ENCODE measurements around the gene GK. TPM values are rescaled to one million over a fixed set of nuclear protein-coding genes. Genes with fewer than 3 reads are reported as not detected.

GK gene
- total and polyA plus RNA-seq, 9 of the 15 experiments (the other 6 are each of a cell fraction or from before 2014, with no cell fraction given), result 8.0 to 15.7 (median 12.4) TPM

DNA sequence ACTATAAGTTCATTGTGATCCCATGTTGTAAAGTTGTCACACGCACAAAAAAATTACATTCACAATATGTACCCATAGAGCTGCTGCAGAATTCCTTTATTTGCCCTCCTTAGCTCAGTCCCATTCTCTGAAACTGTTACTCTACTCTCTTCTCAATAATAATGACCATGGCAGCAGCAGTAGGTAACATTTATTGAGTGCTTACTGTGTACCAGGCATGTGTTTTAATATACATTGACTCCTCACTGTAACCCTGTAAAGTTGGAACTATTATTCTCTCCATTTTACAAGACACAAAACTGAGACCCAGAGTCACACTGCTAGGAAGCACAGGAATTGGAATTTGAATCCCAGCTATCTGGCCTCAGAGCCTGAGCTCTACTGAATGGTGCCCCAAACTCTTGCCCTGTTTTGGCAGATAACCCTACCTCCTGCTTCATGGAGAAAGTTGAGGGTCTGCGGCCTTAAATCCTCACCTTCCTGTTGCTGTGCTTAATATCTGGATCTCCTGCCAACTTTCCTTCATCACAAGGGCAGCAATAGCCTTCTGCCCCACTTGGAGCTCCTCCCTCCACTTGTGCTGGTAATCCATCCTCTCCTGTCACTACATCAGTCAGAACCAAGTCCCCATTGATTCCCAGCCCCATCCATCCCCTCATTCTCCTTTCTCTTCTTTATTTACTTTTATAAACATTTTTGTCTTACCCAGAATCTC, 20.8 kb downstream of the GK start:
- no peaks in the 10 kb centered on the region for H4K20me1 ChIP-seq (replicated peaks; ENCODE audit: control insufficient read depth, insufficient read depth, low read length)
- H3K27me3 ChIP-seq (ENCODE audit: control insufficient read depth in 2 of 2, insufficient read depth in 2 of 2, low read length in 2 of 2), result no peaks in the 10 kb centered on the region
- H3K9me3 ChIP-seq (replicated peaks; ENCODE audit: control insufficient read depth, insufficient read depth, low read depth, low read length), result no peaks in the 10 kb centered on the region
- in situ Hi-C loops (cut with MboI), result no loop called here
- 64% methylated on average over 2 of the region's 2 CpGs for WGBS (ENCODE audit: insufficient coverage, low coverage, missing lambda C conversion rate)
- intact Hi-C loops (cut with micrococcal nuclease), result no loop called here
- no peaks in the 10 kb centered on the region; the same call in 2 of the 3 replicates for H3K36me3 ChIP-seq (ENCODE audit: control insufficient read depth, insufficient read depth, low read length)
- CTCF ChIA-PET (ENCODE audit: low intra/inter-chr PET ratio), result no interaction called here
- ATAC-seq (no peak), DNase-seq (ENCODE audit: extremely low read depth in 1 of 4, low spot score in 3 of 4) (no peak), FAIRE-seq (no peak)
- POLR2A ChIA-PET, result no interaction called here
- no TSS peak for BruUV-seq (replicated peaks)
- no peak overlapping the region for H3K9ac ChIP-seq (ENCODE audit: insufficient read depth in 1 of 2, low read depth in 2 of 2, low read length in 2 of 2)
- no peaks in the 10 kb centered on the region for H3K9me1 ChIP-seq (ENCODE audit: control insufficient read depth, insufficient read depth, low read length)
- H3K4me2 ChIP-seq (ENCODE audit: insufficient read depth, low read length), result no peak overlapping the region
- H3K4me1 ChIP-seq (replicated peaks in 1 of 2; ENCODE audit: control insufficient read depth in 2 of 2, insufficient read depth in 2 of 2, low read length in 2 of 2), result no peaks in the 10 kb centered on the region
- no peak overlapping the region for H3K27ac ChIP-seq (ENCODE audit: extremely low read depth, low read depth, low read length)
- no peak overlapping the region for H2AFZ ChIP-seq (ENCODE audit: low read depth, low read length)
- no peaks in the 10 kb centered on the region for H3K79me2 ChIP-seq (ENCODE audit: control insufficient read depth, insufficient read depth, low read length)
- H3K4me3 ChIP-seq, result no peak overlapping the region
- TF ChIP-seq FOXM1 (IDR thresholded peaks at IDR 0.05; ENCODE audit: low read depth) (no peak), FOXM1 (CRISPR knock-in tag; IDR thresholded peaks at IDR 0.05; ENCODE audit: low read depth) (no peak), SP2 (IDR thresholded peaks at IDR 0.05; ENCODE audit: extremely low read depth, low read depth, low read length, poor library complexity, severe bottlenecking) (no peak), HDGF (IDR thresholded peaks at IDR 0.05) (no peak), RBM17 (IDR thresholded peaks at IDR 0.05; ENCODE audit: borderline replicate concordance, low read depth, low read length) (no peak), ZNF592 (IDR thresholded peaks at IDR 0.05) (no peak), ZNF316 (IDR thresholded peaks at IDR 0.05) (no peak), PHTF2 (CRISPR knock-in tag; IDR thresholded peaks at IDR 0.05) (no peak), CREB3 (tag; conservative IDR thresholded peaks at IDR 0.05; ENCODE audit: low read depth) (no peak), TFAP4 (CRISPR knock-in tag; IDR thresholded peaks at IDR 0.05; ENCODE audit: borderline replicate concordance) (no peak)
- TF ChIP-seq, protein P1, sequence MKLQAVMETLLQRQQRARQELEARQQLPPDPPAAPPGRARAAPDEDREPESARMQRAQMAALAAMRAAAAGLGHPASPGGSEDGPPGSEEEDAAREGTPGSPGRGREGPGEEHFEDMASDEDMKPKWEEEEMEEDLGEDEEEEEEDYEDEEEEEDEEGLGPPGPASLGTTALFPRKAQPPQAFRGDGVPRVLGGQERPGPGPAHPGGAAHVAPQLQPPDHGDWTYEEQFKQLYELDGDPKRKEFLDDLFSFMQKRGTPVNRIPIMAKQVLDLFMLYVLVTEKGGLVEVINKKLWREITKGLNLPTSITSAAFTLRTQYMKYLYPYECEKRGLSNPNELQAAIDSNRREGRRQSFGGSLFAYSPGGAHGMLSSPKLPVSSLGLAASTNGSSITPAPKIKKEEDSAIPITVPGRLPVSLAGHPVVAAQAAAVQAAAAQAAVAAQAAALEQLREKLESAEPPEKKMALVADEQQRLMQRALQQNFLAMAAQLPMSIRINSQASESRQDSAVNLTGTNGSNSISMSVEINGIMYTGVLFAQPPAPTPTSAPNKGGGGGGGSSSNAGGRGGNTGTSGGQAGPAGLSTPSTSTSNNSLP (IDR thresholded peaks at IDR 0.05; ENCODE audit: borderline replicate concordance, low read depth, low read length), result no peak

Measured in K562 (cell line).